ENCODE data around the gene ALG3.
"Not testable (repeated sequence)": the region's sequence is repeated elsewhere in the genome, so short reads cannot be mapped to it uniquely, and the experiment has no call there.

ALG3 gene

GRCh38 chr3:184267249-184267648 is 18.5 kb upstream of the ALG3 start:
- H3K36me3 Mint-ChIP-seq (ENCODE audit: low read depth); H3K9me3 Mint-ChIP-seq; H3K27ac Mint-ChIP-seq; H3K4me3 Mint-ChIP-seq; H3K4me1 Mint-ChIP-seq (ENCODE audit: low read depth): not testable (repeated sequence)
- H3K27me3 Mint-ChIP-seq = peaks cover 43% of the 10 kb centered on the region

- H3K4me1 Mint-ChIP-seq (ENCODE audit: low read depth) = peaks cover 22% of the 10 kb centered on the region
- peak overlapping the region; percentile 81 for H3K4me3 Mint-ChIP-seq
- H3K27ac Mint-ChIP-seq = no peak overlapping the region
- peaks cover 54% of the 10 kb centered on the region for H3K27me3 Mint-ChIP-seq
- H3K36me3 Mint-ChIP-seq (ENCODE audit: low read depth) = no peaks in the 10 kb centered on the region
- peaks cover 3% of the 10 kb centered on the region for H3K9me3 Mint-ChIP-seq
Observed at GRCh38 chr3:184262764-184263179, 14.0 kb upstream of the ALG3 start.

DNA sequence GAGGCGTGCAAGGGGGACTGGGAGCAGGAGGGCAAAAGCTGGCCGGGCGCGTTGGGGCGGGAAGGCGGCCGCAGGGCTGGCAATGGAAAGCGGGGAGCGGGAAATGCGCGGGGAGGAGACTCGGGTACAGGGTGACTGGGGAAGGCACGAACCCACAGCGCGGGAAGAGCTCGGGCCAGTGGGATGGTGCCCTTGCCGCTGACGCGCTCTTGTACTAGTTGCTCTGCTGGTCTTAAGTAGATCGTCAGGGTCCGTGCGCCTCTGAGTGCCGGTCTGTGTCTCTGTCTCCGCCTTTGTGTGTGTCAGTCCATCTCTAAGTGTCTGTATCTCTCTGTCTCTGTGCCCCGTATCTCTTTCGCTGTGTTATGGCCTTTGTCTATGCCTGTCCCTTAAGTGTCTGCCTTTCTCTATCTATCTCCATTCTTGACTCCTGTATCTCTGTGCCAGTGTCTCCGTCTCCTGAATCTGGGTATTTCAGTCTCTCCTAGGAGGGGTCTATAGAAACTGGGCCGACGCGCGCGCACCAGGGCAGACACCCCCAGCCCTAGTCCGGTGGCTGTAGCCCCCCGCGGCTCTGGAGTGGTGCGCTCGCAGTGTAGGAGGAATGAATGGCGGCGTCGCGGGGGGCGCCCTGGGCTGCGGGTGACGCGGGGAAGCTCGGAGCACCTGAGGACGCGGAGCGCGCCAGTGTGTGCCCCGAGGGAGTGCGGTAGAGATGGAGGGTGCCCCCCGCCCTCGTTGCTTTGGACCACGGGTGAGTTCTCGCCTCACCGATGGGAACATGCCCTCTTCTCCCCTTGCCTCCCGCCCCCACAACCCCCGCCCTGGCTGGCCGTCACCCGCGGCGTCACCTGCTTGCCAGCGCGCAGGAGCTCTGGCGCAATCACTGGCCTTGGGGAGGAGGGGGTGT is 13.3 kb upstream of the ALG3 start:
- H3K36me3 Mint-ChIP-seq (ENCODE audit: low read depth) = peaks cover 3% of the 10 kb centered on the region
- peaks cover 47% of the 10 kb centered on the region for H3K27me3 Mint-ChIP-seq
- H3K4me1 Mint-ChIP-seq (ENCODE audit: low read depth) = peaks cover 22% of the 10 kb centered on the region
- H3K9me3 Mint-ChIP-seq = peaks cover under 1% of the 10 kb centered on the region
- H3K4me3 Mint-ChIP-seq = peak overlapping the region; percentile 81
- peak overlapping the region; percentile 1 for H3K27ac Mint-ChIP-seq

GRCh38 chr3:184261270-184261853 is 12.6 kb upstream of the ALG3 start, which contains the start of gene CAMK2N2:
Gene CAMK2N2, minus strand, starts transcription at chr3:184261553. Its CDS starts 268 bp downstream, at chr3:184261285.
- Mint-ChIP-seq H3K27me3 (peaks cover 46% of the 10 kb centered on the region), H3K9me3 (no peaks in the 10 kb centered on the region), H3K27ac (peak within 1 kb of the TSS; percentile 72), H3K4me3 (peak within 1 kb of the TSS; percentile 81), H3K4me1 (ENCODE audit: low read depth) (peaks cover 22% of the 10 kb centered on the region), H3K36me3 (ENCODE audit: low read depth) (peaks cover 3% of the 10 kb centered on the region)

GRCh38 chr3:184260724-184261269 is 12.0 kb upstream of the ALG3 start:
- peak overlapping the region; percentile 72 for H3K27ac Mint-ChIP-seq
- H3K9me3 Mint-ChIP-seq = no peaks in the 10 kb centered on the region
- peaks cover 23% of the 10 kb centered on the region for H3K4me1 Mint-ChIP-seq (ENCODE audit: low read depth)
- peaks cover 42% of the 10 kb centered on the region for H3K27me3 Mint-ChIP-seq
- H3K4me3 Mint-ChIP-seq = peak overlapping the region; percentile 62
- peaks cover 3% of the 10 kb centered on the region for H3K36me3 Mint-ChIP-seq (ENCODE audit: low read depth)

DNA sequence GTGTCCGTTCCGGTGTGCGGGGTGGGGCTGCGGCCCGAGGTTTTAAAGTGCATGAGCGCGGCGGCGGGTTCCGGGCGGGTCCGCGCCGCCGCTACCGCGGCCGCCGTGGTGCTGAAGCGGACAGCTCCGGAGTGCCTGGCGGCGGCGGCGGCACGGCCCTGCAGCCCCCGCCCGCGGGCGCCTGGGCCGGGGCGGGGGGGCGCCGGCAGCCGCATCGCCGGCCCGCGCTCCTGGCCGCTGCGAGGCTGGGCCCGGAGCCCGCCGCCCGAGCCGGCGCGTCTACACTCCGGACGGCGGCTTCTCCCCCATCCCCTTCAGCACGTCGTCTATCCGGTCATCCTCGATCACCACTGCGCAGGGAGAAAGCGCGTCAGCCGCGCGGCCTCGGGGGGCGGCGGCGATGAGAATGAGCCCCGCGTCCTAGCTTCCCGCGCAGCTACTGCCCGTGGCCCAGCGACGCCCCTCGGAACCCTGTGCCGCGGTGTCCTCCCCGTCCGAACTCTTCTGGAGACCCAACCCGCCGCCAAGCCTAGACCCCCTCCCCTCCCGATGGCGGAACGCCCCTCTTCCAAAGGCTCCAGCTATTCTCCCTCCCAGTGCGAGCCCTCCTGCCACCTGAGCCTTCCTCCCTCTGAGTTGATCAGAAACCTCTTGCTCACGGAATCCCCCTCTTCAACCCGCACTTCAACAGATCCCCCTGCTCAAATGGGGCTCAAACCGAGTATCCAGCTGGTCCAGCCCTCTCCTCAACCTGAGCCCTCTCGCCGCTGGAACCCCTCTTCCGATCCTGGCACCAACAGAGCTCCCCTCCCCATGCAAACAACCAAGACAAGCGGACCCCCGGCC is 11.3 kb upstream of the ALG3 start:
- Mint-ChIP-seq H3K4me3 (peak overlapping the region; percentile 62), H3K9me3 (no peaks in the 10 kb centered on the region), H3K36me3 (ENCODE audit: low read depth) (peaks cover 3% of the 10 kb centered on the region), H3K27me3 (peaks cover 37% of the 10 kb centered on the region), H3K4me1 (ENCODE audit: low read depth) (peaks cover 28% of the 10 kb centered on the region), H3K27ac (peak overlapping the region; percentile 72)

- peaks cover 30% of the 10 kb centered on the region for H3K27me3 Mint-ChIP-seq
- H3K4me1 Mint-ChIP-seq (ENCODE audit: low read depth) = peaks cover 28% of the 10 kb centered on the region
- no peak overlapping the region for H3K4me3 Mint-ChIP-seq
- no peaks in the 10 kb centered on the region for H3K9me3 Mint-ChIP-seq
- peaks cover 3% of the 10 kb centered on the region for H3K36me3 Mint-ChIP-seq (ENCODE audit: low read depth)
- H3K27ac Mint-ChIP-seq = peak overlapping the region; percentile 21
Observed at GRCh38 chr3:184259396-184259877, 10.7 kb upstream of the ALG3 start.

GRCh38 chr3:184258926-184259325 is 10.2 kb upstream of the ALG3 start:
- Mint-ChIP-seq H3K27me3 (peaks cover 28% of the 10 kb centered on the region), H3K27ac (no peak overlapping the region), H3K4me1 (ENCODE audit: low read depth) (peaks cover 28% of the 10 kb centered on the region), H3K9me3 (no peaks in the 10 kb centered on the region), H3K4me3 (no peak overlapping the region), H3K36me3 (ENCODE audit: low read depth) (peaks cover 3% of the 10 kb centered on the region)

DNA sequence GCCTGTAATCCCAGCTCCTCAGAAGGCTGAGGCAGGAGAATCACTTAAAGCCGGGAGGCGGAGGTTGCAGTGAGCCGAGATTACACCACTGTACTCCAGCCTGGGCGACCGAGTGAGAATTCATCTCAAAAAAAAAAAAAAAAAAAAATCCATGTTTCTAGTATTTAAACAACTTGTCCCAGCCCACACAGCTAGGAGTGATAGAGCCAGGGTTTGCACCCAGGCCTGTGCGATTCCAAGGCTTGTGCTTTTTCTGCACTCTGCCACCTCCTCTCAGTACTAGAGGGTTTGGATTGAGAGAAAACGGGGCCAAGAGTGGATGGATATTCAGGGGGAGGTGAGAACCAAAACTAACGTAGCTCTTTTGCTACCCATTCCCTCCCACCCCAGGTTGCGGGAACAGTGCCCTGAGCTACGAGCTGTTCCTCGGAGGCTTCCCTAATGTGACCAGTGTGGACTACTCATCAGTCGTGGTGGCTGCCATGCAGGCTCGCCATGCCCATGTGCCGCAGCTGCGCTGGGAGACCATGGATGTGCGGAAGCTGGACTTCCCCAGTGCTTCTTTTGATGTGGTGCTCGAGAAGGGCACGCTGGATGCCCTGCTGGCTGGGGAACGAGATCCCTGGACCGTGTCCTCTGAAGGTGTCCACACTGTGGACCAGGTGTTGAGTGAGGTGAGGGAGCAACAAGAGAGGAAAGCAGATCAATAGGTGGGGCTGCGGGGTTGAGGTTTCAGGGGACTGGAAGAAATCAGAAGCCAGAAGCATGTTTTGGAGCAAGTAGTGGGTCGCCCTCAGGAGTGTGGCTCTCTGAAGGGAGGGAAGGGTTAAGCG is 8.5 kb upstream of the ALG3 start:
- Mint-ChIP-seq H3K27ac (no peak overlapping the region), H3K4me3 (no peak overlapping the region), H3K9me3 (no peaks in the 10 kb centered on the region), H3K4me1 (ENCODE audit: low read depth) (peaks cover 21% of the 10 kb centered on the region), H3K27me3 (peaks cover 22% of the 10 kb centered on the region), H3K36me3 (ENCODE audit: low read depth) (peaks cover 3% of the 10 kb centered on the region)

- Mint-ChIP-seq H3K27me3 (peaks cover 12% of the 10 kb centered on the region), H3K4me1 (ENCODE audit: low read depth) (peaks cover 14% of the 10 kb centered on the region), H3K9me3 (no peaks in the 10 kb centered on the region), H3K36me3 (ENCODE audit: low read depth) (peaks cover 3% of the 10 kb centered on the region), H3K4me3 (no peak overlapping the region), H3K27ac (peak overlapping the region; percentile 9)
Observed at GRCh38 chr3:184255291-184256039, 6.7 kb upstream of the ALG3 start.

- Mint-ChIP-seq H3K36me3 (ENCODE audit: low read depth) (peaks cover 11% of the 10 kb centered on the region), H3K4me3 (peak overlapping the region; percentile 87), H3K9me3 (no peaks in the 10 kb centered on the region), H3K27me3 (no peaks in the 10 kb centered on the region), H3K4me1 (ENCODE audit: low read depth) (peaks cover 12% of the 10 kb centered on the region), H3K27ac (peak overlapping the region; percentile 97)
Observed at GRCh38 chr3:184250167-184250828, 1.5 kb upstream of the ALG3 start.

DNA sequence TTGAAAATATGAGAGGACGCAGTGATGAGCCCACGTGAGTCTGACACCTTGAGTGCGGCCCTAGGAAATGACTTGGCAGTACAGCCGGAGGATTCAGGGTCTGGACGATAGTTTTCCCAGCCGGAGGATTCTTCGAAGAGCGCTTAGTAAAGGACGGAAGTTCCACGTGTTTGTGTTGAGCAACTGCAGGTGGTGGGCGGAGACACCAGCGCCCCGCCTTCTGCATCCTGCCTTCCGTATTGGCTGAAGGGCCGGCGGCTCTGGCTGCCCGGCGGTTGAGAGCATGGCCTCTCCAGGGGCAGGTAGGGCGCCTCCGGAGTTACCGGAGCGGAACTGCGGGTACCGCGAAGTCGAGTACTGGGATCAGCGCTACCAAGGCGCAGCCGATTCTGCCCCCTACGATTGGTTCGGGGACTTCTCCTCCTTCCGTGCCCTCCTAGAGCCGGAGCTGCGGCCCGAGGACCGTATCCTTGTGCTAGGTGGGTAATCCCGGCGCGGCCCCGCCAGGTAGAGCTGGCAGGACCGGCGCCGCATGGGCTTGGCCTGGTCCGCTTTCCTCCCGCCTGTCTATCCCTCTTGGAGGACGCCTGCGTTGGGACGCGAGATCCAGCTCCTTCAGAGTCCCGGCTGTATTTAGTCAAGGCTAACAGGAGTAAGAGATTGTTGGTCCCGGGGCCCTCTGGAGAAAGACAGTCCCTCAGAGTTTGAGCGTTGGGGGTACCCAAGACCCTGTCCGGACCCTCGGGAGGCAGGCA is 827 bp upstream of the ALG3 start, which contains the start of gene EEF1AKMT4:
Gene EEF1AKMT4 (plus strand): TSS at position 261 of the 755 bp plus-strand sequence. CDS start 23 bp downstream, at position 284.
- H3K4me1 Mint-ChIP-seq (ENCODE audit: low read depth) = peaks cover 12% of the 10 kb centered on the region
- H3K27ac Mint-ChIP-seq = peak within 1 kb of the TSS; percentile 97
- peak within 1 kb of the TSS; percentile 87 for H3K4me3 Mint-ChIP-seq
- H3K9me3 Mint-ChIP-seq = no peaks in the 10 kb centered on the region
- no peaks in the 10 kb centered on the region for H3K27me3 Mint-ChIP-seq
- peaks cover 17% of the 10 kb centered on the region for H3K36me3 Mint-ChIP-seq (ENCODE audit: low read depth)

Data from stimulated activated naive CD8-positive, alpha-beta T cell treated with anti-CD3 and anti-CD28 coated beads, Interleukin-15, Interleukin-2, amounts not matched to agents 100 ng/mL and 50 ng/mL, for 24 hours (primary cell).